ENCODE measurements around the gene GLI3. TPM values are rescaled to one million over a fixed set of nuclear protein-coding genes. Genes with fewer than 3 reads are reported as not detected.

The GLI3 gene
- total and polyA plus RNA-seq, 10 of the 15 experiments (the other 5 are each of a cell fraction or from before 2014, with no cell fraction given) = 0.01 TPM; not detected in 8

DNA sequence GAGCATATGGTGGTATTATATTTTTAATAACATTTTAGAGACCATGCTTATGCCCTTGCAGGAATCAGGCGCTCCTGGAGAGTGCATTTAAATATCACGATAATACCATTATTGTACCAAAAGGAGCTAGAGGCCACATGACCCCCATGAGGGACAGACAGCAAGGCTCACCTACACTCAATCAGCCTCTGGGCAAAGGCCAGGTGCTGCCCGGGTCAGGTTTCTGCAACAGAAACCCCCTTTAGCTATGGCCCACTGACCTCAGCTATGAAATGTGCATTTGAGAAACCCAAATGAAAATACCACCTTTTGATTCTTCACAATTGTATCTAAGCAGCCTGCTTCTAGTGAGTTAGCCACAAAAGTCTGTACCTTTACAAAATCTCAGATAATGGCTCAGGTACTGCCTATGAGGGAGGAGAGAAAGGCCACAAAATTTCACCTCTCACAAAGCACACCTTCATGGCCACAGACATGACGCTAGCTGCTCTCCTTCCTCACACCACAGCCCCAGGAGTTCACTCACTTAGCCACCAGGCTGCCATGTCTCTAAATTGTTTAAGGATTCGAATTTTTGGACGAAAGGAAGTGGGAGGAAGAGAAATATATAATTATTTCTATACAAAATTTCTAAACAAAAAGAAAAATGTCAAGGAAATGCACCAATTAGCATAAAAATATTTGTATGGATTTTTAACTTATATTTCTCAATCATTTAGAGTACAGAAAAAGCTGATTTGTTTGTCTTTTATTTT, 79.9 kb downstream of the GLI3 start:
- no peak overlapping the region for H3K9ac ChIP-seq (ENCODE audit: control insufficient read depth, insufficient read depth, low read length)
- no peaks in the 10 kb centered on the region for H3K79me2 ChIP-seq (ENCODE audit: control insufficient read depth, insufficient read depth, low read length)
- H3K9me3 ChIP-seq (replicated peaks; ENCODE audit: control insufficient read depth, insufficient read depth, low read length) = no peaks in the 10 kb centered on the region
- no peak overlapping the region for H3K4me3 ChIP-seq
- no peaks in the 10 kb centered on the region for H4K20me1 ChIP-seq (ENCODE audit: control insufficient read depth, insufficient read depth)
- no peaks in the 10 kb centered on the region for H3K27me3 ChIP-seq (replicated peaks in 1 of 2; ENCODE audit: control insufficient read depth in 2 of 2, insufficient read depth in 2 of 2, low read length in 1 of 2)
- in situ Hi-C loops (cut with MboI) (no loop called here), intact Hi-C loops (cut with micrococcal nuclease; ENCODE audit: unreplicated experiment) (no loop called here)
- H3K4me1 ChIP-seq (ENCODE audit: control insufficient read depth, insufficient read depth, low read length) = no peaks in the 10 kb centered on the region
- no peak overlapping the region for H3K4me2 ChIP-seq (ENCODE audit: control insufficient read depth, insufficient read depth)
- TF ChIP-seq ESRRA (IDR thresholded peaks at IDR 0.05; ENCODE audit: low read length) (no peak), RUNX3 (IDR thresholded peaks at IDR 0.05; ENCODE audit: low read length) (no peak), IKZF2 (IDR thresholded peaks at IDR 0.05) (no peak), CREM (IDR thresholded peaks at IDR 0.05; ENCODE audit: low read depth) (no peak), FOS (IDR thresholded peaks at IDR 0.05; ENCODE audit: borderline replicate concordance, extremely low read depth, insufficient read length) (no peak), NRF1 (conservative IDR thresholded peaks at IDR 0.05; ENCODE audit: low read depth, low read length) (no peak), HDAC6 (IDR thresholded peaks at IDR 0.05; ENCODE audit: unreplicated experiment) (no peak)
- TF ChIP-seq, protein P1, sequence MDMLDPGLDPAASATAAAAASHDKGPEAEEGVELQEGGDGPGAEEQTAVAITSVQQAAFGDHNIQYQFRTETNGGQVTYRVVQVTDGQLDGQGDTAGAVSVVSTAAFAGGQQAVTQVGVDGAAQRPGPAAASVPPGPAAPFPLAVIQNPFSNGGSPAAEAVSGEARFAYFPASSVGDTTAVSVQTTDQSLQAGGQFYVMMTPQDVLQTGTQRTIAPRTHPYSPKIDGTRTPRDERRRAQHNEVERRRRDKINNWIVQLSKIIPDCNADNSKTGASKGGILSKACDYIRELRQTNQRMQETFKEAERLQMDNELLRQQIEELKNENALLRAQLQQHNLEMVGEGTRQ (IDR thresholded peaks at IDR 0.05; ENCODE audit: borderline replicate concordance, low read depth, low read length) = no peak
- TF ChIP-seq, protein P2, sequence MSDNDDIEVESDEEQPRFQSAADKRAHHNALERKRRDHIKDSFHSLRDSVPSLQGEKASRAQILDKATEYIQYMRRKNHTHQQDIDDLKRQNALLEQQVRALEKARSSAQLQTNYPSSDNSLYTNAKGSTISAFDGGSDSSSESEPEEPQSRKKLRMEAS (IDR thresholded peaks at IDR 0.05; ENCODE audit: low read depth, low read length) = no peak
- TF ChIP-seq, protein P3, sequence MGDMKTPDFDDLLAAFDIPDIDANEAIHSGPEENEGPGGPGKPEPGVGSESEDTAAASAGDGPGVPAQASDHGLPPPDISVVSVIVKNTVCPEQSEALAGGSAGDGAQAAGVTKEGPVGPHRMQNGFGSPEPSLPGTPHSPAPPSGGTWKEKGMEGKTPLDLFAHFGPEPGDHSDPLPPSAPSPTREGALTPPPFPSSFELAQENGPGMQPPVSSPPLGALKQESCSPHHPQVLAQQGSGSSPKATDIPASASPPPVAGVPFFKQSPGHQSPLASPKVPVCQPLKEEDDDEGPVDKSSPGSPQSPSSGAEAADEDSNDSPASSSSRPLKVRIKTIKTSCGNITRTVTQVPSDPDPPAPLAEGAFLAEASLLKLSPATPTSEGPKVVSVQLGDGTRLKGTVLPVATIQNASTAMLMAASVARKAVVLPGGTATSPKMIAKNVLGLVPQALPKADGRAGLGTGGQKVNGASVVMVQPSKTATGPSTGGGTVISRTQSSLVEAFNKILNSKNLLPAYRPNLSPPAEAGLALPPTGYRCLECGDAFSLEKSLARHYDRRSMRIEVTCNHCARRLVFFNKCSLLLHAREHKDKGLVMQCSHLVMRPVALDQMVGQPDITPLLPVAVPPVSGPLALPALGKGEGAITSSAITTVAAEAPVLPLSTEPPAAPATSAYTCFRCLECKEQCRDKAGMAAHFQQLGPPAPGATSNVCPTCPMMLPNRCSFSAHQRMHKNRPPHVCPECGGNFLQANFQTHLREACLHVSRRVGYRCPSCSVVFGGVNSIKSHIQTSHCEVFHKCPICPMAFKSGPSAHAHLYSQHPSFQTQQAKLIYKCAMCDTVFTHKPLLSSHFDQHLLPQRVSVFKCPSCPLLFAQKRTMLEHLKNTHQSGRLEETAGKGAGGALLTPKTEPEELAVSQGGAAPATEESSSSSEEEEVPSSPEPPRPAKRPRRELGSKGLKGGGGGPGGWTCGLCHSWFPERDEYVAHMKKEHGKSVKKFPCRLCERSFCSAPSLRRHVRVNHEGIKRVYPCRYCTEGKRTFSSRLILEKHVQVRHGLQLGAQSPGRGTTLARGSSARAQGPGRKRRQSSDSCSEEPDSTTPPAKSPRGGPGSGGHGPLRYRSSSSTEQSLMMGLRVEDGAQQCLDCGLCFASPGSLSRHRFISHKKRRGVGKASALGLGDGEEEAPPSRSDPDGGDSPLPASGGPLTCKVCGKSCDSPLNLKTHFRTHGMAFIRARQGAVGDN (IDR thresholded peaks at IDR 0.05) = no peak
- TF ChIP-seq, protein P4, sequence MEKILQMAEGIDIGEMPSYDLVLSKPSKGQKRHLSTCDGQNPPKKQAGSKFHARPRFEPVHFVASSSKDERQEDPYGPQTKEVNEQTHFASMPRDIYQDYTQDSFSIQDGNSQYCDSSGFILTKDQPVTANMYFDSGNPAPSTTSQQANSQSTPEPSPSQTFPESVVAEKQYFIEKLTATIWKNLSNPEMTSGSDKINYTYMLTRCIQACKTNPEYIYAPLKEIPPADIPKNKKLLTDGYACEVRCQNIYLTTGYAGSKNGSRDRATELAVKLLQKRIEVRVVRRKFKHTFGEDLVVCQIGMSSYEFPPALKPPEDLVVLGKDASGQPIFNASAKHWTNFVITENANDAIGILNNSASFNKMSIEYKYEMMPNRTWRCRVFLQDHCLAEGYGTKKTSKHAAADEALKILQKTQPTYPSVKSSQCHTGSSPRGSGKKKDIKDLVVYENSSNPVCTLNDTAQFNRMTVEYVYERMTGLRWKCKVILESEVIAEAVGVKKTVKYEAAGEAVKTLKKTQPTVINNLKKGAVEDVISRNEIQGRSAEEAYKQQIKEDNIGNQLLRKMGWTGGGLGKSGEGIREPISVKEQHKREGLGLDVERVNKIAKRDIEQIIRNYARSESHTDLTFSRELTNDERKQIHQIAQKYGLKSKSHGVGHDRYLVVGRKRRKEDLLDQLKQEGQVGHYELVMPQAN (conservative IDR thresholded peaks at IDR 0.05) = no peak
- SMC1A ChIA-PET (ENCODE audit: uncharacterized antibody, unreplicated experiment) = no interaction called here
- H3K27ac ChIP-seq (ENCODE audit: control insufficient read depth, insufficient read depth) = no peak overlapping the region
- CTCF ChIA-PET = no interaction called here
- no peaks in the 10 kb centered on the region for H3K36me3 ChIP-seq (ENCODE audit: control insufficient read depth in 2 of 2, insufficient read depth in 2 of 2, low read length in 1 of 2)
- no peak for FAIRE-seq
- DNase-seq (ENCODE audit: low read depth, low spot score) = no peak
- H2AFZ ChIP-seq (ENCODE audit: control insufficient read depth, low read depth, low read length) = no peak overlapping the region
- RAD21 ChIA-PET (ENCODE audit: unreplicated experiment) = no interaction called here
- 14% methylated on average over 6 of the region's 6 CpGs for WGBS (ENCODE audit: insufficient coverage, insufficient replicate concordance, low lambda C conversion rate, missing lambda C conversion rate)
- BruUV-seq (replicated peaks) = no TSS peak
- POLR2A ChIA-PET = no interaction called here
- no peak for ATAC-seq

Data from GM12878 (cell line).